HepG2 (cell line): Measurements from ENCODE around the gene BRIP1. TPM values are rescaled to one million over a fixed set of nuclear protein-coding genes. Genes with fewer than 3 reads are reported as not detected.

Source experiments
- ATAC-seq: fragments of 200-7000 bp; cut with Tn5 transposase; 3 replicates; pipeline ENCODE4 v1.9.1; 2020; ENCODE audit warnings: mild to moderate bottlenecking, moderate library complexity
- BruUV-seq: library from RNA; stranded (reverse); fragments of 400-500 nt; replicated peaks from 2 replicates; lab custom pipeline; 2021; lab: Mats Ljungman, UMichigan
- CTCF ChIA-PET: fragments of 300-600 bp; formaldehyde crosslinking; extraction: SDS; loops from one replicate; lab custom pipeline; 2021; ENCODE audit warnings: low total read pairs, inconsistent platforms, low intra/inter-chr PET ratio; lab: Yijun Ruan, JAX
- POLR2A ChIA-PET: fragments of 350-600 bp; sonication (Branson Sonifier 250); formaldehyde crosslinking; loops from one replicate; lab custom pipeline; 2020; ENCODE audit warnings: antibody characterized with exemption, inconsistent platforms; lab: Yijun Ruan, JAX
- DNase-seq: peaks from one replicate; pipeline ENCODE4 v3.0.0-alpha.2; 2015; ENCODE audit warnings: low spot score
- FAIRE-seq: peaks from 3 replicates; lab custom pipeline; 2011; peaks lifted over from hg19 to GRCh38; lab: Jason Lieb, UNC
- H2AFZ ChIP-seq: one replicate; pipeline ENCODE4 v1.6.1; 2011; ENCODE audit warnings: low read length, inconsistent platforms
- H3K27ac ChIP-seq: fragments of 300-600 bp; 3 replicates; pipeline ENCODE4 v1.8.0; 2011; ENCODE audit warnings: mixed run types, mild to moderate bottlenecking, mixed read lengths, low read length, inconsistent platforms; ENCODE audit not compliant: insufficient read depth; ENCODE audit errors: extremely low read length
- H3K27me3 ChIP-seq, 2 experiments: fragments of 200-600 bp in 1 of 2; 2 replicates in 1 of 2; 3 replicates in 1 of 2; pipeline versions ENCODE4 v1.6.0 to v1.8.0; 2011; ENCODE audit warnings: low read length in 2 of 2, mild to moderate bottlenecking in 2 of 2, moderate library complexity in 2 of 2, inconsistent platforms in 1 of 2; ENCODE audit not compliant: insufficient read depth in 2 of 2, control insufficient read depth in 1 of 2
- H3K36me3 ChIP-seq, 2 experiments: fragments of 200-600 bp in 1 of 2; replicated peaks in 1 of 2; 2 replicates in 1 of 2; 3 replicates in 1 of 2; pipeline versions ENCODE4 v1.5.1 to v1.8.0; 2011; ENCODE audit warnings: low read length in 2 of 2, inconsistent platforms in 1 of 2; ENCODE audit not compliant: insufficient read depth in 2 of 2, control insufficient read depth in 1 of 2
- H3K4me1 ChIP-seq: 2 replicates; pipeline ENCODE4 v1.5.1; 2012; ENCODE audit warnings: low read length, inconsistent platforms; ENCODE audit not compliant: insufficient read depth
- H3K4me2 ChIP-seq: 2 replicates; pipeline ENCODE4 v1.6.0; 2011; ENCODE audit warnings: low read depth, low read length, inconsistent platforms
- H3K4me3 ChIP-seq, 3 experiments: fragments of 200-600 bp in 1 of 3; sonication (generic), shearing (Covaris generic) in 1 of 3; replicated peaks in 1 of 3; 2 replicates each; pipeline ENCODE4 v1.5.1; 2011 to 2016; ENCODE audit warnings: low read length in 3 of 3, inconsistent platforms in 2 of 3, low read depth in 2 of 3, mild to moderate bottlenecking in 2 of 3, control low read depth in 1 of 3, mixed read lengths in 1 of 3; ENCODE audit not compliant: insufficient read depth in 1 of 3
- H3K79me2 ChIP-seq: one replicate; pipeline ENCODE4 v1.6.1; 2011; ENCODE audit warnings: low read length, inconsistent platforms; ENCODE audit not compliant: insufficient read depth
- H3K9ac ChIP-seq: 2 replicates; pipeline ENCODE4 v1.6.0; 2011; ENCODE audit warnings: mild to moderate bottlenecking, low read depth, low read length, inconsistent platforms; ENCODE audit not compliant: insufficient read depth
- H3K9me3 ChIP-seq: 2 replicates; pipeline ENCODE4 v1.5.1; 2012; ENCODE audit warnings: mild to moderate bottlenecking, low read length
- H4K20me1 ChIP-seq: 2 replicates; pipeline ENCODE4 v1.6.0; 2011; ENCODE audit warnings: inconsistent platforms, mild to moderate bottlenecking, low read length, moderate library complexity; ENCODE audit not compliant: insufficient read depth
- ATF7 ChIP-seq, 2 experiments: fragments of 450-650 bp in 1 of 2; sonication (generic) in 1 of 2; formaldehyde crosslinking in 1 of 2; IDR thresholded peaks; 2 replicates each; pipeline versions ENCODE4 v1.4.0 to v1.6.1; 2016 to 2020; ENCODE audit warnings: antibody characterized with exemption in 1 of 2, mild to moderate bottlenecking in 1 of 2, missing genetic modification reagents in 1 of 2
- CHD4 ChIP-seq: fragments of 200-600 bp; sonication (generic); IDR thresholded peaks from 2 replicates; pipeline ENCODE4 v1.7.0; 2017; ENCODE audit warnings: mild to moderate bottlenecking, low read length, borderline replicate concordance
- GATAD2A ChIP-seq: IDR thresholded peaks from 2 replicates; pipeline ENCODE4 v1.6.1; 2016
- MED8 ChIP-seq: sonication (generic); formaldehyde crosslinking; IDR thresholded peaks from 2 replicates; pipeline ENCODE4 v1.8.1; 2023; ENCODE audit warnings: mild to moderate bottlenecking, missing genetic modification reagents; ENCODE audit not compliant: insufficient replicate concordance
- POGZ ChIP-seq: sonication (generic); formaldehyde crosslinking; IDR thresholded peaks from 2 replicates; pipeline ENCODE4 v1.4.0; 2020; ENCODE audit warnings: mild to moderate bottlenecking, missing genetic modification reagents
- ZNF468 ChIP-seq: sonication (generic); formaldehyde crosslinking; IDR thresholded peaks from 2 replicates; pipeline ENCODE4 v1.8.0; 2022; ENCODE audit warnings: mild to moderate bottlenecking, moderate library complexity, missing genetic modification reagents
- ZNF790 ChIP-seq: sonication (generic); formaldehyde crosslinking; IDR thresholded peaks from 2 replicates; pipeline ENCODE4 v1.8.0; 2022; ENCODE audit warnings: missing genetic modification reagents, mild to moderate bottlenecking, borderline replicate concordance
- WGBS: methylation state at CpG from one replicate; pipeline ENCODE4 v1.1.6; 2017; ENCODE audit warnings: low lambda C conversion rate; 5-methylcytosine and 5-hydroxymethylcytosine counted together
- in situ Hi-C: cut with HindIII; loops from 2 replicates; pipeline ENCODE4 v1.10.0; 2017; ENCODE audit warnings: low pct_unique_long_range_greater_than_20kb; ENCODE audit not compliant: extremely low pct_ligation_motif_present
- intact Hi-C: fragments of 100-400 bp; cut with micrococcal nuclease; formaldehyde crosslinking; loops from one replicate; pipeline ENCODE4 v1.10.0; 2022; ENCODE audit not compliant: unreplicated experiment
- polyA plus RNA-seq, 8 experiments: library from polyadenylated mRNA; depleted of rRNA in 3 of 8; stranded (reverse) in 7 of 8; unstranded in 1 of 8; fragments of >200 nt; fragmentation: Illumina TruSeq in 4 of 8; extraction: Trizol in 4 of 8; gene quantifications; 2 replicates each; pipeline versions ENCODE4 v1.2.1 to v1.2.3, GENCODE V29; 2011 to 2016; ENCODE audit warnings: low read depth in 4 of 8, missing spikeins in 1 of 8, mixed read lengths in 1 of 8; ENCODE audit not compliant: insufficient read depth in 1 of 8
- total RNA-seq, 5 experiments: library from RNA; depleted of rRNA; stranded (reverse); fragments of >200 nt; fragmentation: Illumina TruSeq; extraction: Trizol; gene quantifications; 2 replicates each; pipeline ENCODE4 v1.2.3, GENCODE V29; 2016; ENCODE audit warnings: low read depth in 1 of 5
- TF ChIP-seq, protein P1 (sequence below): sonication (generic); formaldehyde crosslinking; IDR thresholded peaks from 2 replicates; pipeline ENCODE4 v1.5.0; 2020; ENCODE audit warnings: mild to moderate bottlenecking, missing genetic modification reagents
- TF ChIP-seq, protein P2 (sequence below): sonication (generic); formaldehyde crosslinking; IDR thresholded peaks from 2 replicates; pipeline ENCODE4 v1.8.0; 2022; ENCODE audit warnings: mild to moderate bottlenecking, missing genetic modification reagents; ENCODE audit not compliant: insufficient replicate concordance

BRIP1 gene
- total and polyA plus RNA-seq, 2 of the 13 experiments (the other 11 are each of a cell fraction or from before 2014, with no cell fraction given) = 3.8 to 27.7 TPM

DNA sequence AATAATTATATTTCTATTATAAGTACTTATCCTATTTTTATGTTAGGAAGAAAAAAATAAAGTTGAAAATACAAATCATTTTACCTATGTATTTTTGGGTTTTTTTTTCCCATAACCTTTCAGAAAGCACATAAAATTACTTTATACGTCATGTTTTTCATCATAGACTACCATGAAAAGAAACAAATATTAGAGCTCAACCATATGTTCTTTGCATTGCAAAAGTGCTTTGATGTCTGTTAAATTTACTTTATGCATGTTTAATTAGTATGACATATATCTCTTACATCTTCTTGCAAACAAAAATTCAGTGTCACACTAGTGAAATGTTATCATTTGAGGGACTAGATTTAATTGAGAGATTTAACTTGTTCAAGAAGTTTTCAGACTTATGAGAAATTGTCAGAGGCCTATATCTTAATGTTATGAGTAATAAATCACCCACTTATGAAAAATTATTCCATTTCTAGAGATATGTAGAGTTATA lies 24.0 kb downstream of the BRIP1 start:
- TF ChIP-seq POGZ (CRISPR knock-in tag) = no peak
- peaks cover 6 to 13% of the 10 kb centered on the region in 2 experiments; a peak in 4 of 5 replicates for H3K36me3 ChIP-seq
- H3K9me3 ChIP-seq = no peaks in the 10 kb centered on the region
- no peak overlapping the region for H3K4me2 ChIP-seq
- H3K27ac ChIP-seq = no peak overlapping the region
- POLR2A ChIA-PET = no interaction called here
- WGBS = 100% methylated on average over 1 of the region's 1 CpG
- in situ Hi-C loops (loop anchor here (5.0 to 25.0 kb wide), 3 partner anchors 202 to 827 kb away; no protein-coding TSS in a partner anchor), intact Hi-C loops (loop anchor here (5.0 kb wide), 1 partner anchor 427 kb away; no protein-coding TSS in a partner anchor)
- H3K79me2 ChIP-seq = no peaks in the 10 kb centered on the region
- H3K4me1 ChIP-seq = no peaks in the 10 kb centered on the region
- DNase-seq (no peak), FAIRE-seq (no peak), ATAC-seq (no peak)
- H3K4me3 ChIP-seq = no peak overlapping the region
- no peak overlapping the region for H2AFZ ChIP-seq
- no TSS peak for BruUV-seq
- H3K27me3 ChIP-seq = no peaks in the 10 kb centered on the region
- no peaks in the 10 kb centered on the region for H4K20me1 ChIP-seq
- CTCF ChIA-PET = no interaction called here
- no peak overlapping the region for H3K9ac ChIP-seq

DNA sequence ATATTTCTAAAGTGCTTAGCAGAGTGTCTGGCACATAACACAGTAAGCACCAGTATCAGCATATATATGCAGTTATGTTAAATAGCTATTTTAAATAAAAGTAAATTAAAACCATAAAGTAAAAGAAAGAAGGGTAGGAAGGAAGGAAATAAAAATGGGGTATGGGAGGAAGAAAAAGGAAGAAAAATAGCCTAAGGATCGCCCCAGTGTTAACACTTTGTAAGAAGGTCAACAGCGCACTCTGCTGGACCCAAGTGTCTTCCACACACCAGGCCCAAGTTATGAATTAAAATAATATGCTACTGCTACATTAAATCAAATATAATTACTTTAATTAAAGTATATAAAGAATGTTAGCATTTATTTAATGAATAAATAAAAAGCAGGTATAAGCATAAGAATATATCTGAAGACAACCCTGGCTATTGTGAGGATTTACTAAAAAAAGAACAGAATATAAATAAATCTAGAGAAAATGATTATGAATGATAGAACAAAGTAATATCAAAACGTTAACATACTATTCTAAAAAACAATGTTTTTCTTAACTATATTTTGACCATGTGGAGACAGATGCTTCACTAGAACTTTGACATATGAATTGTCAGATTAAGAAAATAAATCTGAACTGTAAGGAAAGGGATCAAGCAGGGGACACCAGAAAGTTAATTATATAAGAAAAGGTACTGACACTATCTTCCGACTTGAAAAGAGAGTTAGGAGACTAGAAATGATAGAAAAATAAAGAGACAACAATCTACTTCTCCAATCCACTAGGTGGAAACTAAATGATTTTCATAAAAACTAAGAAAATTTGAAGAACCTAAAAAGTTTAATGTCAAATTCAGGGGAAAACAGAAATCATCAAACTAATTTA lies 25.9 kb downstream of the BRIP1 start:
- ChIA-PET POLR2A (no interaction called here), CTCF (interaction anchor here (0.8 to 3.8 kb wide), 5 partner anchors 199 to 427 kb away, joined by 3 to 73 read pairs (median 3); no protein-coding TSS in a partner anchor)
- no peak for FAIRE-seq
- Histone ChIP-seq H3K79me2 (no peaks in the 10 kb centered on the region), H4K20me1 (no peaks in the 10 kb centered on the region), H2AFZ (no peak overlapping the region), H3K27me3 (no peaks in the 10 kb centered on the region), H3K4me1 (no peaks in the 10 kb centered on the region), H3K27ac (no peak overlapping the region), H3K4me2 (no peak overlapping the region), H3K4me3 (no peak overlapping the region), H3K9ac (no peak overlapping the region), H3K9me3 (no peaks in the 10 kb centered on the region), H3K36me3 (peaks cover 0 to 4% of the 10 kb centered on the region in 2 experiments; a peak in 4 of 5 replicates)
- BruUV-seq = no TSS peak
- peak; percentile 54 for DNase-seq
- ATAC-seq = peak; percentile 71
- in situ Hi-C loops = loop anchor here (5.0 to 25.0 kb wide), 3 partner anchors 200 to 825 kb away; no protein-coding TSS in a partner anchor
- intact Hi-C loops = loop anchor here (1.0 to 5.0 kb wide), 2 partner anchors 201 to 425 kb away; no protein-coding TSS in a partner anchor
- 60% methylated on average over 4 of the region's 4 CpGs for WGBS
- TF ChIP-seq ATF7 (IDR thresholded peaks at IDR 0.05) (no peak), ATF7 (CRISPR knock-in tag; IDR thresholded peaks at IDR 0.05) (no peak), ZNF468 (CRISPR knock-in tag) (no peak), ZNF790 (CRISPR knock-in tag) (no peak), CHD4 (no peak), GATAD2A (CRISPR knock-in tag) (peak; percentile 23; the same call in 1 of the 2 replicates), MED8 (CRISPR knock-in tag) (no peak)
- TF ChIP-seq, protein P1, sequence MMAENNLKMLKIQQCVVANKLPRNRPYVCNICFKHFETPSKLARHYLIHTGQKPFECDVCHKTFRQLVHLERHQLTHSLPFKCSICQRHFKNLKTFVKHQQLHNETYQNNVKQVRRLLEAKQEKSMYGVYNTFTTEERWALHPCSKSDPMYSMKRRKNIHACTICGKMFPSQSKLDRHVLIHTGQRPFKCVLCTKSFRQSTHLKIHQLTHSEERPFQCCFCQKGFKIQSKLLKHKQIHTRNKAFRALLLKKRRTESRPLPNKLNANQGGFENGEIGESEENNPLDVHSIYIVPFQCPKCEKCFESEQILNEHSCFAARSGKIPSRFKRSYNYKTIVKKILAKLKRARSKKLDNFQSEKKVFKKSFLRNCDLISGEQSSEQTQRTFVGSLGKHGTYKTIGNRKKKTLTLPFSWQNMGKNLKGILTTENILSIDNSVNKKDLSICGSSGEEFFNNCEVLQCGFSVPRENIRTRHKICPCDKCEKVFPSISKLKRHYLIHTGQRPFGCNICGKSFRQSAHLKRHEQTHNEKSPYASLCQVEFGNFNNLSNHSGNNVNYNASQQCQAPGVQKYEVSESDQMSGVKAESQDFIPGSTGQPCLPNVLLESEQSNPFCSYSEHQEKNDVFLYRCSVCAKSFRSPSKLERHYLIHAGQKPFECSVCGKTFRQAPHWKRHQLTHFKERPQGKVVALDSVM (CRISPR knock-in tag) = no peak
- TF ChIP-seq, protein P2, sequence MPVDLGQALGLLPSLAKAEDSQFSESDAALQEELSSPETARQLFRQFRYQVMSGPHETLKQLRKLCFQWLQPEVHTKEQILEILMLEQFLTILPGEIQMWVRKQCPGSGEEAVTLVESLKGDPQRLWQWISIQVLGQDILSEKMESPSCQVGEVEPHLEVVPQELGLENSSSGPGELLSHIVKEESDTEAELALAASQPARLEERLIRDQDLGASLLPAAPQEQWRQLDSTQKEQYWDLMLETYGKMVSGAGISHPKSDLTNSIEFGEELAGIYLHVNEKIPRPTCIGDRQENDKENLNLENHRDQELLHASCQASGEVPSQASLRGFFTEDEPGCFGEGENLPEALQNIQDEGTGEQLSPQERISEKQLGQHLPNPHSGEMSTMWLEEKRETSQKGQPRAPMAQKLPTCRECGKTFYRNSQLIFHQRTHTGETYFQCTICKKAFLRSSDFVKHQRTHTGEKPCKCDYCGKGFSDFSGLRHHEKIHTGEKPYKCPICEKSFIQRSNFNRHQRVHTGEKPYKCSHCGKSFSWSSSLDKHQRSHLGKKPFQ (CRISPR knock-in tag) = no peak
